GM12878 (cell line): ENCODE data around the gene CDC14B. TPM values are rescaled to one million over a fixed set of nuclear protein-coding genes. Genes with fewer than 3 reads are reported as not detected.

Source experiments
- ATAC-seq: fragments of 200-7000 bp; cut with Tn5 transposase; 3 replicates; pipeline ENCODE4 v1.9.1; 2020; ENCODE audit warnings: mild to moderate bottlenecking, moderate library complexity
- BruUV-seq: library from RNA; stranded (reverse); fragments of 400-500 nt; replicated peaks from 2 replicates; lab custom pipeline; 2021; lab: Mats Ljungman, UMichigan
- CTCF ChIA-PET: fragments of 300-600 bp; sonication (Branson Sonifier 250); formaldehyde crosslinking; extraction: SDS; loops from one replicate; lab custom pipeline; 2021; ENCODE audit warnings: inconsistent platforms; lab: Yijun Ruan, JAX
- POLR2A ChIA-PET: fragments of 350-600 bp; formaldehyde crosslinking; extraction: SDS; loops from one replicate; lab custom pipeline; 2021; ENCODE audit warnings: inconsistent platforms; lab: Charles Lee
- RAD21 ChIA-PET: fragments of 300-600 bp; sonication (Branson Sonifier 250); formaldehyde crosslinking; loops from one replicate; lab custom pipeline; 2023; ENCODE audit warnings: antibody characterized with exemption; ENCODE audit not compliant: unreplicated experiment; lab: Charles Lee
- SMC1A ChIA-PET: fragments of 300-600 bp; sonication (Branson Sonifier 250); formaldehyde crosslinking; loops from one replicate; lab custom pipeline; 2023; ENCODE audit not compliant: unreplicated experiment, uncharacterized antibody; lab: Charles Lee
- DNase-seq: peaks from one replicate; pipeline ENCODE4 v3.0.0-alpha.2; 2011; ENCODE audit warnings: low read depth, low spot score
- FAIRE-seq: peaks from 3 replicates; lab custom pipeline; 2011; peaks lifted over from hg19 to GRCh38; lab: Jason Lieb, UNC
- H2AFZ ChIP-seq: 2 replicates; pipeline ENCODE4 v1.6.0; 2011; ENCODE audit warnings: low read depth, low read length, control low read depth; ENCODE audit not compliant: control insufficient read depth
- H3K27ac ChIP-seq: 2 replicates; pipeline ENCODE4 v1.5.1; 2011; ENCODE audit warnings: control low read depth; ENCODE audit not compliant: control insufficient read depth, insufficient read depth
- H3K27me3 ChIP-seq, 2 experiments: replicated peaks in 1 of 2; 2 replicates each; pipeline versions ENCODE4 v1.6.0 to v1.6.1; 2011; ENCODE audit warnings: low read length in 1 of 2; ENCODE audit not compliant: control insufficient read depth in 2 of 2, insufficient read depth in 2 of 2
- H3K36me3 ChIP-seq, 2 experiments: 2 replicates each; pipeline ENCODE4 v1.5.1; 2011; ENCODE audit warnings: low read length in 1 of 2; ENCODE audit not compliant: control insufficient read depth in 2 of 2, insufficient read depth in 2 of 2
- H3K4me1 ChIP-seq: 2 replicates; pipeline ENCODE4 v1.6.1; 2011; ENCODE audit warnings: mild to moderate bottlenecking, low read length, moderate library complexity, mixed read lengths; ENCODE audit not compliant: control insufficient read depth, insufficient read depth
- H3K4me2 ChIP-seq: 2 replicates; pipeline ENCODE4 v1.6.0; 2011; ENCODE audit warnings: control low read depth; ENCODE audit not compliant: control insufficient read depth, insufficient read depth
- H3K4me3 ChIP-seq: fragments of 200-600 bp; sonication (generic); 2 replicates; pipeline ENCODE4 v1.5.1; 2016
- H3K79me2 ChIP-seq: 2 replicates; pipeline ENCODE4 v1.6.0; 2011; ENCODE audit warnings: low read length; ENCODE audit not compliant: control insufficient read depth, insufficient read depth
- H3K9ac ChIP-seq: 2 replicates; pipeline ENCODE4 v1.8.0; 2011; ENCODE audit warnings: low read length, control low read depth, mixed read lengths; ENCODE audit not compliant: control insufficient read depth, insufficient read depth
- H3K9me3 ChIP-seq: replicated peaks from 3 replicates; pipeline ENCODE4 v1.5.1; 2011; ENCODE audit warnings: mild to moderate bottlenecking, low read length; ENCODE audit not compliant: control insufficient read depth, insufficient read depth
- H4K20me1 ChIP-seq: 2 replicates; pipeline ENCODE4 v1.6.0; 2011; ENCODE audit not compliant: control insufficient read depth, insufficient read depth
- ATF7 ChIP-seq: fragments of 450-650 bp; IDR thresholded peaks from 2 replicates; pipeline ENCODE4 v1.6.1; 2016; ENCODE audit warnings: low read depth, mild to moderate bottlenecking
- BACH1 ChIP-seq: fragments of 450-650 bp; IDR thresholded peaks from 2 replicates; pipeline ENCODE4 v1.6.1; 2017; ENCODE audit warnings: mild to moderate bottlenecking, borderline replicate concordance
- CHD1 ChIP-seq: IDR thresholded peaks from 2 replicates; pipeline ENCODE4 v1.6.1; 2012; ENCODE audit warnings: low read depth, low read length, improper control_type of control experiment
- DPF2 ChIP-seq: fragments of 450-650 bp; IDR thresholded peaks from 2 replicates; pipeline ENCODE4 v1.6.1; 2017; ENCODE audit warnings: mild to moderate bottlenecking
- ETV6 ChIP-seq, 2 experiments: fragments of 450-650 bp in 1 of 2; IDR thresholded peaks in 1 of 2; conservative IDR thresholded peaks in 1 of 2; 2 replicates each; pipeline ENCODE4 v1.6.1; 2014; ENCODE audit warnings: antibody characterized with exemption in 1 of 2, borderline replicate concordance in 1 of 2, low read depth in 1 of 2, mild to moderate bottlenecking in 1 of 2, moderate library complexity in 1 of 2
- FOS ChIP-seq: IDR thresholded peaks from 3 replicates; pipeline ENCODE4 v1.6.1; 2011; ENCODE audit warnings: borderline replicate concordance; ENCODE audit not compliant: insufficient read length; ENCODE audit errors: extremely low read depth
- LARP7 ChIP-seq: fragments of 450-650 bp; IDR thresholded peaks from 2 replicates; pipeline ENCODE4 v1.6.1; 2017; ENCODE audit warnings: mild to moderate bottlenecking
- MAX ChIP-seq: IDR thresholded peaks from 2 replicates; pipeline ENCODE4 v1.6.1; 2012; ENCODE audit warnings: low read depth, low read length, improper control_type of control experiment
- NFYA ChIP-seq: IDR thresholded peaks from 2 replicates; pipeline ENCODE4 v1.6.1; 2011; ENCODE audit warnings: low read depth, mild to moderate bottlenecking, low read length, improper control_type of control experiment, borderline replicate concordance
- NR2C1 ChIP-seq: fragments of 450-650 bp; IDR thresholded peaks from 2 replicates; pipeline ENCODE4 v1.6.1; 2017; ENCODE audit warnings: antibody characterized with exemption, mild to moderate bottlenecking, moderate library complexity
- NR2C2 ChIP-seq: IDR thresholded peaks from 2 replicates; pipeline ENCODE4 v1.6.1; 2011; ENCODE audit warnings: borderline replicate concordance, low read depth; ENCODE audit not compliant: control insufficient read depth, insufficient read length
- PAX8 ChIP-seq: fragments of 450-650 bp; IDR thresholded peaks from 2 replicates; pipeline ENCODE4 v1.6.1; 2017; ENCODE audit warnings: mild to moderate bottlenecking, moderate library complexity
- RELA ChIP-seq: fragments of 450-650 bp; IDR thresholded peaks from 2 replicates; pipeline ENCODE4 v1.8.0; 2014; ENCODE audit warnings: borderline replicate concordance; ENCODE audit not compliant: partially characterized antibody
- RUNX3 ChIP-seq: IDR thresholded peaks from 2 replicates; pipeline ENCODE4 v1.6.1; 2012; ENCODE audit warnings: low read length, inconsistent platforms
- WRNIP1 ChIP-seq: IDR thresholded peaks from 2 replicates; pipeline ENCODE4 v1.6.1; 2011; ENCODE audit warnings: low read depth, low read length, improper control_type of control experiment, borderline replicate concordance
- YBX1 ChIP-seq: fragments of 450-650 bp; IDR thresholded peaks from 2 replicates; pipeline ENCODE4 v1.6.1; 2016; ENCODE audit warnings: antibody characterized with exemption
- YY1 ChIP-seq: IDR thresholded peaks from 2 replicates; pipeline ENCODE4 v1.6.1; 2011; ENCODE audit warnings: low read depth, mild to moderate bottlenecking, low read length
- ZNF687 ChIP-seq: fragments of 450-650 bp; IDR thresholded peaks from 2 replicates; pipeline ENCODE4 v1.6.1; 2017; ENCODE audit warnings: mild to moderate bottlenecking, moderate library complexity
- WGBS: methylation state at CpG from one replicate; pipeline ENCODE4 v1.1.6; 2016; ENCODE audit warnings: low lambda C conversion rate; ENCODE audit not compliant: insufficient replicate concordance, insufficient coverage; ENCODE audit errors: missing lambda C conversion rate; 5-methylcytosine and 5-hydroxymethylcytosine counted together
- in situ Hi-C: fragments of 300-500 bp; cut with MboI; formaldehyde crosslinking; loops from 9 replicates; pipeline ENCODE4 v1.14.3; 2018; ENCODE audit warnings: mixed read lengths
- intact Hi-C: fragments of 100-400 bp; cut with micrococcal nuclease; formaldehyde crosslinking; loops from one replicate; pipeline ENCODE4 v1.14.2; 2022; ENCODE audit not compliant: unreplicated experiment
- polyA plus RNA-seq, 11 experiments: library from polyadenylated mRNA; depleted of rRNA in 4 of 11; unstranded in 6 of 11; stranded (reverse) in 5 of 11; fragments of >200 nt; fragmentation: Nextera tagmentation in 4 of 11; fragmentation: Illumina TruSeq in 1 of 11; extraction: Ambion mirVana in 4 of 11; extraction: Trizol in 1 of 11; gene quantifications; 1 replicate in 1 of 11; 2 replicates in 10 of 11; pipeline versions ENCODE4 v1.2.1 to v1.2.3, GENCODE V29; 2011 to 2016; ENCODE audit warnings: inconsistent platforms in 2 of 11, missing spikeins in 2 of 11, low read depth in 1 of 11
- total RNA-seq, 4 experiments: library from RNA; depleted of rRNA in 3 of 4; stranded (reverse); fragments of >200 nt in 3 of 4; fragmentation: Illumina TruSeq in 1 of 4; extraction: Trizol in 1 of 4; gene quantifications; 2 replicates each; pipeline versions ENCODE4 v1.2.1 to v1.2.3, GENCODE V29; 2013 to 2021

Gene CDC14B
- total and polyA plus RNA-seq, 10 of the 15 experiments (the other 5 are each of a cell fraction or from before 2014, with no cell fraction given): 3.7 to 11.7 (median 6.2) TPM

- in situ Hi-C loops: no loop called here
- Histone ChIP-seq H3K27ac (no peak overlapping the region), H3K79me2 (no peaks in the 10 kb centered on the region), H3K27me3 (peaks cover 0 to 17% of the 10 kb centered on the region in 2 experiments; a peak in 2 of 4 replicates), H3K4me1 (no peaks in the 10 kb centered on the region), H3K4me2 (no peak overlapping the region), H3K4me3 (no peak overlapping the region), H3K9me3 (no peaks in the 10 kb centered on the region; the same call in 2 of the 3 replicates), H3K36me3 (no peaks in the 10 kb centered on the region), H4K20me1 (no peaks in the 10 kb centered on the region), H3K9ac (no peak overlapping the region), H2AFZ (no peak overlapping the region)
- POLR2A ChIA-PET: no interaction called here
- no peak for ATAC-seq
- RAD21 ChIA-PET: no interaction called here
- intact Hi-C loops: no loop called here
- FAIRE-seq: no peak
- 41% methylated on average over 7 of the region's 7 CpGs for WGBS
- CTCF ChIA-PET: no interaction called here
- DNase-seq: no peak
- SMC1A ChIA-PET: no interaction called here
- no TSS peak for BruUV-seq
- no peak for TF ChIP-seq LARP7
- no peak for TF ChIP-seq BACH1
- no peak for TF ChIP-seq PAX8
- TF ChIP-seq FOS: no peak
- TF ChIP-seq RELA: no peak
- TF ChIP-seq YY1: no peak
- TF ChIP-seq NFYA: no peak
- no peak for TF ChIP-seq CHD1
- no peak for TF ChIP-seq NR2C1
- TF ChIP-seq WRNIP1: no peak
- no peak for TF ChIP-seq DPF2
- TF ChIP-seq ETV6 (conservative IDR thresholded peaks at IDR 0.05 in 1 of 2, IDR thresholded peaks at IDR 0.05 in 1 of 2; ENCODE audit: borderline replicate concordance in 1 of 2, low read depth in 1 of 2): no peak
- no peak for TF ChIP-seq RUNX3
- no peak for TF ChIP-seq ZNF687
- TF ChIP-seq YBX1: no peak
- no peak for TF ChIP-seq NR2C2
- TF ChIP-seq ATF7: no peak
- TF ChIP-seq MAX: no peak
Observed at GRCh38 chr9:96620832-96621269, 1.2 kb upstream of the CDC14B start.
